AG09309 (cell line): Measurements from ENCODE around the gene SNHG17.
"Not testable (repeated sequence)": the region's sequence is repeated elsewhere in the genome, so short reads cannot be mapped to it uniquely, and the experiment has no call there.

ENCODE experiments used
- DNase-seq: peaks from one replicate; pipeline ENCODE4 v3.0.0-alpha.2; 2010; ENCODE audit warnings: low read depth
- H3K4me3 ChIP-seq: 2 replicates; pipeline ENCODE4 v1.5.1; 2011; ENCODE audit warnings: mild to moderate bottlenecking, low read depth, low read length, moderate library complexity; ENCODE audit not compliant: control insufficient read depth
- CTCF ChIP-seq: IDR thresholded peaks from 2 replicates; pipeline ENCODE4 v1.5.1; 2011; ENCODE audit warnings: mild to moderate bottlenecking, low read depth, low read length, inconsistent platforms; ENCODE audit not compliant: insufficient read depth, control insufficient read depth; ENCODE audit errors: missing control alignments

Gene SNHG17

GRCh38 chr20:38392356-38392755 is 42.8 kb downstream of the SNHG17 start:
- DNase-seq: no peak
- TF ChIP-seq CTCF: no peak
- no peak overlapping the region for H3K4me3 ChIP-seq

GRCh38 chr20:38387953-38388352 is 47.2 kb downstream of the SNHG17 start:
- TF ChIP-seq CTCF: no peak
- DNase-seq: no peak
- H3K4me3 ChIP-seq: no peak overlapping the region

- no peak for TF ChIP-seq CTCF
- DNase-seq: no peak
- no peak overlapping the region for H3K4me3 ChIP-seq
Measured at GRCh38 chr20:38386851-38387250, 48.3 kb downstream of the SNHG17 start.

GRCh38 chr20:38386004-38386403 is 49.1 kb downstream of the SNHG17 start:
- DNase-seq: no peak
- TF ChIP-seq CTCF: no peak
- no peak overlapping the region for H3K4me3 ChIP-seq

GRCh38 chr20:38383147-38383546 is 52.0 kb downstream of the SNHG17 start:
- H3K4me3 ChIP-seq: no peak overlapping the region
- TF ChIP-seq CTCF: no peak
- no peak for DNase-seq

- H3K4me3 ChIP-seq, DNase-seq: not testable (repeated sequence)
Measured at GRCh38 chr20:38377838-38378237, 57.3 kb downstream of the SNHG17 start.

- DNase-seq: no peak
- H3K4me3 ChIP-seq: no peak overlapping the region
- no peak for TF ChIP-seq CTCF
Measured at GRCh38 chr20:38377039-38377685, 58.0 kb downstream of the SNHG17 start.
